ENCODE measurements around the gene PCGF3. TPM values are rescaled to one million over a fixed set of nuclear protein-coding genes. Genes with fewer than 3 reads are reported as not detected.

The PCGF3 gene
- total RNA-seq, 1 donor from 2014 or later = 88.1 TPM

DNA sequence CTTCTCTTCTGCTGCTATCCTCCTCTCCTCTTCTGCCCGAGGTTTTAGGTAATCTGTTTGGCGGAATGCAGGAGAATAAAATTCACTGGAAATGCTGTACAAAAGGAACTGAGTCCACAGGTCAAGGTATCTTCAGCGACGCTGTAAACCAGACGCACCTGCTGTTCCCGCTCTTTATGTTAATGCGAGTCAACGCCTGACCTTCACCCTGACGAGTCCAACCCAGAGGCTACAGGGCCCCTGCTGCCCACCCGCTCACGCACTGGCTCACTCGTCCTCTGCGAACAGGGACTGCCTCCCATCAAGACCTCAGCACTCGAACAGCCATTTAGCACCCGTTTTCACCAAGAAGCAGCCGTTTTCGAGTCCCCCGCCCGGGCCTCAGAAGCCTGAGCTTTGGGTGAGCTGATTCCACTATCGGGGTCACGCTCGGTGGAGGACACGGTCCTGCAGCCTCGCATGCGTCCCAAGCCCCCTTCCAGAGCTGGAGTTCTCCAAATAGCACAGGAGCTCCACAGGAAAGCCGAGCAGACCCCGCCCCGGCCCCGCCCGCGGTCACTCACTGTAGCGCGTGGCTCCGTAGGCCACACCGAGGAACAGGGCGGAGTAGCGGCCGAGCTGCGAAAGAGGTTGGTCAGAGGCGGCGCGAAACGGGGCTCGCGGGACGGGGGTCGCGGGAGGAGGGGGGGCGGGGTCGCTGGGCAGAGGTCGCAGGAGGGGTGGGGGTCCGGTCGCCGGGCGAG lies 32.1 kb upstream of the PCGF3 start:
- Mint-ChIP-seq H3K4me1 (peaks cover 17% of the 10 kb centered on the region), H3K27ac (peak overlapping the region; percentile 75), H3K4me3 (peak overlapping the region; percentile 80), H3K36me3 (peaks cover 6% of the 10 kb centered on the region), H3K27me3 (ENCODE audit: low read depth) (no peaks in the 10 kb centered on the region), H3K9me3 (no peaks in the 10 kb centered on the region)
- DNase-seq (ENCODE audit: low spot score in 2 of 2, unreplicated experiment in 2 of 2) = no peak
- TF ChIP-seq, protein P1, sequence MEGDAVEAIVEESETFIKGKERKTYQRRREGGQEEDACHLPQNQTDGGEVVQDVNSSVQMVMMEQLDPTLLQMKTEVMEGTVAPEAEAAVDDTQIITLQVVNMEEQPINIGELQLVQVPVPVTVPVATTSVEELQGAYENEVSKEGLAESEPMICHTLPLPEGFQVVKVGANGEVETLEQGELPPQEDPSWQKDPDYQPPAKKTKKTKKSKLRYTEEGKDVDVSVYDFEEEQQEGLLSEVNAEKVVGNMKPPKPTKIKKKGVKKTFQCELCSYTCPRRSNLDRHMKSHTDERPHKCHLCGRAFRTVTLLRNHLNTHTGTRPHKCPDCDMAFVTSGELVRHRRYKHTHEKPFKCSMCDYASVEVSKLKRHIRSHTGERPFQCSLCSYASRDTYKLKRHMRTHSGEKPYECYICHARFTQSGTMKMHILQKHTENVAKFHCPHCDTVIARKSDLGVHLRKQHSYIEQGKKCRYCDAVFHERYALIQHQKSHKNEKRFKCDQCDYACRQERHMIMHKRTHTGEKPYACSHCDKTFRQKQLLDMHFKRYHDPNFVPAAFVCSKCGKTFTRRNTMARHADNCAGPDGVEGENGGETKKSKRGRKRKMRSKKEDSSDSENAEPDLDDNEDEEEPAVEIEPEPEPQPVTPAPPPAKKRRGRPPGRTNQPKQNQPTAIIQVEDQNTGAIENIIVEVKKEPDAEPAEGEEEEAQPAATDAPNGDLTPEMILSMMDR (IDR thresholded peaks at IDR 0.05; ENCODE audit: unreplicated experiment) = no peak

DNA sequence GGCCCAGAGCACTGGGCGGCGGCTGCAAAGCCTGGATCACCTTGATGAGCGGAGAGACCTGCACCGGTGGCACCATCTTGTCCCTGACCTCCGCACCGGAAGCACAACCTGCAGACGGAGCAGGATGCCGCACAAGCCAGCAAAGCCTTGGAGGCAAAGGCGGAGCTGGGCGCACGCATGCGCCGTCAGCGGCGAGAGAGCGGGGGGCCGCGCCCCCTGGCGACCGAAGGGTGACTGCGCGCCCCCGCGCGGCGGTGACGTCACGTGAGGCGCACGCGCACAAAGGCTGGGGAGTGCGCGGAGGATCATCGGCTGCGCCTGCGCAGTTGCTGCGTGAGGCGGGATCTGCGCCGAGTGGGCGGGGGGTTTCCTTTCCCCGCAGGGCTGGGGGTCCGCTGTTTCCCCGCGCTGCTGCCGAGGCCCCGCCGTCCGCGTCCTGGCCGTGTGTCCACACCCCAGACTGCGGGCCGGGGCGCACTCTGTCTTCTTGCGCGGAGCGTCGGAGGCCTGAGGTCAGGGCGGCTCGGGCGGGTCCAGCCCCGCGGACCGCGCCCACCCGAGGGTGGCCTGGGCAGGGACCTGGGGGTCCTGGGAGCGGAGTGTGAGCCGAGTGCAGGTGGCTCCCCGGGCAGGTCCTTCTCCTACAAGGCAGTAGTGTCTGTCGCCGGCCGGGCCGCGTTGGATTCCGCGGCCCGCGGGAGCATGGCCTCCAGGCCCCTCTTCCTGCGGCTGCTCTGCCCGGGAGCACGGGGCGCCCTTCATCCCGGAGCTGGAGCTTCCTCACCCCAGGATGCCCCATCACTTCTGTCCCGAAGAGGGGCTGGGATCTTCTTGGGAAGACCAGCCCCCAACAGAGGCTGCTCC lies 31.2 kb upstream of the PCGF3 start, which contains the start of the genes ATP5ME and MYL5:
Gene ATP5ME, minus strand, starts transcription at position 105 of the 864 bp plus-strand sequence. Its CDS starts 29 bp downstream, at position 76.
Gene MYL5, plus strand, starts transcription at position 371 of the 864 bp plus-strand sequence. CDS start 3,485 bp downstream, outside the sequence.
- Mint-ChIP-seq H3K9me3 (no peaks in the 10 kb centered on the region), H3K27ac (peak within 1 kb of the TSS; percentile 82), H3K4me1 (peaks cover 17% of the 10 kb centered on the region), H3K4me3 (peak within 1 kb of the TSS; percentile 80), H3K36me3 (peaks cover 6% of the 10 kb centered on the region), H3K27me3 (ENCODE audit: low read depth) (no peaks in the 10 kb centered on the region)
- TF ChIP-seq, protein P1 (IDR thresholded peaks at IDR 0.05; ENCODE audit: unreplicated experiment) = peak; percentile 99
- DNase-seq (ENCODE audit: low spot score in 2 of 2, unreplicated experiment in 2 of 2) = peak; percentile 96 to 99

DNA sequence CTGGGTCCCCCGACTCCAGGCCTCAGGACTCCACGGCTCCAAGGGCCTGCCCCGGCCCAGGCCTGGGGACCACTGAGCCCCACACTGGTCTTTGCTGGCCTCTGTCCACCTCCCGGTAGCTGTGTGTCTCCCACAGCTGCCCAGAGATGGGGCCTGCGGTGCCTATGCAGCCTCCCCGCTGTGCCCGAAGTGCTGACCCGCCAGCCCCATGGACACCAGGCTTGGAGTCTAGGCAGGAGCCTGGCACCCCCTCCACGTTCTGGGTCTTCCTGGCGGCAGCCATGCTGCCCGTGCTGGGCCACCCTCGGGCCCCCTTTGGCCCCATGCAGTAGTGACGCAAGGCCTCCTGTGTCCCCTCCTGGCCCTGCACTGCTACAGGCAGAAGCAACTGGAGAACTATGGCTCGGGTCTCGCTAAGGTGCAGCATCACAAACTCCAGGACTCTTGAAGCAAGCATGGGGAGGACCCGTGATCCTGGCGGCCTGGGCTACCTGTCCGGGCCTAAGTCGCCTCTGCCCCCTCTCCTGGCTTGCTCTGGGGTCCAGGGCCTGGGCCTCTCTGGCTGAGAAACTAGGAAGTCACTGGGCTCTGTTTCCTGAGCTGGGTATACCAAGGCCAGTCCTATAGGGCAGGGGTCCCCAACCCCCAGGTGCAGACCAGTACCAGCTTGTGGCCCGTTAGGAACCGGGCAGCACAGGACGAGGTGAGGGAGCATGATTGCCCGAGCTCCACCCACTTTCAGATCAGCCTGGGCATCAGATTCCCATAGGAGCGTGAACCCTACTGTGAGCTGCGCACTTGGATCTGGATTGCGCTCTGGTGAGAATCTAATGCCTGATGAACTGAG lies 30.4 kb upstream of the PCGF3 start:
- Mint-ChIP-seq H3K9me3 (no peaks in the 10 kb centered on the region), H3K36me3 (peaks cover 6% of the 10 kb centered on the region), H3K27me3 (ENCODE audit: low read depth) (no peaks in the 10 kb centered on the region), H3K4me3 (peak overlapping the region; percentile 80), H3K4me1 (peaks cover 17% of the 10 kb centered on the region), H3K27ac (peak overlapping the region; percentile 53)
- DNase-seq (ENCODE audit: low spot score in 2 of 2, unreplicated experiment in 2 of 2) = peak in 1 of 2 experiments; percentile 18
- TF ChIP-seq, protein P1 (IDR thresholded peaks at IDR 0.05; ENCODE audit: unreplicated experiment) = no peak

DNA sequence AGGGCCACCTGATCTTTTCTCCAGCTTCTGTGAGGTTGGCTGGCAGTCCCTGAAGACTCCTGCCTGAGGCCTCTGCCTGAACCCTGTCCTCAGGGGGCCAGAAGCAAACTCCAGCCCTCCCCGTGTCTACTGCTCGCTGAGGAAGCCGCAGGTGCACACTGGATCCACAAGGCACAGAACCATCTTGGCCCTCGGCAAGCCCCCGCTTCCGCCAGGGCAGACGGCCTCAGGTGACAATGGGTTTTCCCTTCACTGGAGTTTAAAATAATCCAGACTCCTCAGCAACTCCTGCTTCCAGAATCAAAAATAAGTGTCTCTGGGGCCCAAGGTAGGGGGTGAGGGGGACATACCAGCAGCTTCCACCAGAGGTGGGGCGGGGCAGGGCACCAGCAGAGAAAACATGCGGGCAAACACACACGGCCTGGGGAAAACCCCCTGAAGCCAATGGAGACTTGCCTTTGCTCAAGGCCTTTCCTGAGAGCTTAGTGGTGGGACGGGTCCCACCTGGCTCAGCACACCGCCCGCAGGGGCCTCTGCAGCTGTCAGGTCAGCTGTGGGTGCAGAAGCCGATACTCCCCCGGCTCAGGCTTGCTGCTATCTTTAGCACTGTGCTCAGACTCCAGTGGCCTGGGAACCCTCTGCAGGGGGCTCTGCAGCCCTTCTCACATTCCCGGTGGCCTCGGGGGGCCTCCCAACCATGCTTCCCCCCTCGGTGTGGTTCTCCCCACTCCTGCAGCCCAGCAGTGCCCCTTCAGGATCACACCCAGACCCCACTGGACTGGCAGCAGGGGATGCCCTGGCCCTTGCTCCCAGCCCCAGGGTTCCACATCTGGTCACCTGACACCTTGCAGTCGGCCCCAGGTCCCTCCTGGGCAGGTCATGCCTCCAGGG lies 29.4 kb upstream of the PCGF3 start:
- Mint-ChIP-seq H3K27me3 (ENCODE audit: low read depth) (no peaks in the 10 kb centered on the region), H3K9me3 (no peaks in the 10 kb centered on the region), H3K36me3 (peaks cover 5% of the 10 kb centered on the region), H3K4me3 (peak overlapping the region; percentile 80), H3K4me1 (peaks cover 17% of the 10 kb centered on the region), H3K27ac (peak overlapping the region; percentile 30)
- TF ChIP-seq, protein P1 (IDR thresholded peaks at IDR 0.05; ENCODE audit: unreplicated experiment) = no peak
- no peak for DNase-seq (ENCODE audit: low spot score in 2 of 2, unreplicated experiment in 2 of 2)
